Activated T-helper 1 cell treated with anti-CD3 and anti-CD28 coated beads, Interleukin-12 subunit alpha, Interleukin-12 subunit beta, Interleukin-2, Interleukin-4 antibody, amounts not matched to agents 30 ng/mL and 10 ng/mL and 1 ng/mL, durations not matched to agents 14 hours and 24 hours and 36 hours (primary cell): Measurements from ENCODE around the gene PAPPA2. TPM values are rescaled to one million over a fixed set of nuclear protein-coding genes. Genes with fewer than 3 reads are reported as not detected.

Experiments
- DNase-seq: peaks from one replicate; pipeline ENCODE4 v3.0.0; 2021; ENCODE audit warnings: low spot score
- H3K27ac Mint-ChIP-seq: one replicate; pipeline ENCODE4 v1.8.0; 2021; ENCODE audit warnings: mild to moderate bottlenecking, mixed read lengths
- H3K27me3 Mint-ChIP-seq: one replicate; pipeline ENCODE4 v1.8.0; 2022; ENCODE audit warnings: mild to moderate bottlenecking, moderate library complexity, mixed read lengths; ENCODE audit not compliant: insufficient read depth
- H3K36me3 Mint-ChIP-seq: one replicate; pipeline ENCODE4 v1.8.0; 2021; ENCODE audit warnings: low read depth, mixed read lengths
- H3K4me1 Mint-ChIP-seq: one replicate; pipeline ENCODE4 v1.8.0; 2021; ENCODE audit warnings: low read depth, mixed read lengths
- H3K4me3 Mint-ChIP-seq: one replicate; pipeline ENCODE4 v1.8.0; 2021; ENCODE audit warnings: mild to moderate bottlenecking, moderate library complexity, mixed read lengths
- H3K9me3 Mint-ChIP-seq: one replicate; pipeline ENCODE4 v1.8.0; 2021; ENCODE audit warnings: mixed read lengths
- intact Hi-C: fragments of 100-400 bp; cut with micrococcal nuclease; formaldehyde crosslinking; loops from one replicate; pipeline ENCODE4 v1.15.1; 2024
- total RNA-seq: library from RNA; stranded (reverse); gene quantifications from 2 replicates; pipeline ENCODE4 v1.2.3, GENCODE V29; 2022

PAPPA2 gene
- total RNA-seq, 1 donor from 2014 or later = 0.10 TPM

DNA sequence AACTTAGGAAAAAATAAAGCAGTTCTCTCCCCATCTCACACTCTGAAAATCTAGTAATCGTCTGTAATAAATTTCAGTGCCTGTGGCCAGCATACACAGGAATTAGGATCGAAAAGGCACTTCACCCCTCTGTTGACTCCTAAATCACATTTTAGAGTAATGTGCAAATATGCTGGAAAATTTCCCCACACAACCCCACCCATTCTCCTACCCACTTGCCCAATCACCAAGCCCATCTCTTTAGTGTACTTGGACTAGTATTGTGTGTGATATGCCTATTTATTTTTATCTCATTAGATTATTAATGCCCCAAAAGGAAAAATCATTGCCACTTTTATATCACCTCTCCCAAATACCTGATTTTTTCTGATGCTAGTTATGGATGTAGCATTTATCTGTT, 378.3 kb downstream of the PAPPA2 start:
- no peaks in the 10 kb centered on the region for H3K36me3 Mint-ChIP-seq
- H3K9me3 Mint-ChIP-seq = no peaks in the 10 kb centered on the region
- no peaks in the 10 kb centered on the region for H3K27me3 Mint-ChIP-seq
- intact Hi-C loops = no loop called here
- no peaks in the 10 kb centered on the region for H3K4me1 Mint-ChIP-seq
- no peak for DNase-seq
- H3K4me3 Mint-ChIP-seq = no peak overlapping the region
- H3K27ac Mint-ChIP-seq = no peak overlapping the region

- Mint-ChIP-seq H3K4me3 (no peak overlapping the region), H3K36me3 (no peaks in the 10 kb centered on the region), H3K4me1 (no peaks in the 10 kb centered on the region), H3K9me3 (no peaks in the 10 kb centered on the region), H3K27ac (no peak overlapping the region), H3K27me3 (no peaks in the 10 kb centered on the region)
- intact Hi-C loops = no loop called here
- DNase-seq = no peak
Measured at GRCh38 chr1:176843352-176844297, 380.6 kb downstream of the PAPPA2 start.

DNA sequence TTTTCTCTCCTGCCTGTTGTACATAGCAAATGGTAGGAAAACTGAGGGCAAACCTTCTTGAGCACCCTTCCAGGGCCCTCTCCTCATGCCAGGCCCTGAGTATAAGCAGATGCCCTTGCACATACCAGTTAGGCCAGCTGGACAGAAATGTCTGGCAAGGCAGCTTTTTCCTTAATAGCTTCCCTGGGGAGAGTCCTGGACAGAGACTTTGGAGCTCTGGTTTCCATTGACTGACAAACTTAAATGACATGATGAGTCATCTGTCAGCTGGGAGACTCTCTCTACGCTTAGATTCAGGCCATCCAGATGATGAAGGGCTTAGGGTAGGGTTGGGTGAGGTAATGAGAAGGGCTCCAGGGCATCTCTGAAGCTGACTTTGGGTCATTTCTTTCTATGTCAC, 384.1 kb downstream of the PAPPA2 start:
- no peaks in the 10 kb centered on the region for H3K36me3 Mint-ChIP-seq
- intact Hi-C loops = no loop called here
- H3K9me3 Mint-ChIP-seq = no peaks in the 10 kb centered on the region
- no peaks in the 10 kb centered on the region for H3K27me3 Mint-ChIP-seq
- no peak overlapping the region for H3K4me3 Mint-ChIP-seq
- H3K4me1 Mint-ChIP-seq = no peaks in the 10 kb centered on the region
- H3K27ac Mint-ChIP-seq = no peak overlapping the region
- DNase-seq = no peak

- no peaks in the 10 kb centered on the region for H3K4me1 Mint-ChIP-seq
- H3K9me3 Mint-ChIP-seq = no peaks in the 10 kb centered on the region
- no peak overlapping the region for H3K27ac Mint-ChIP-seq
- intact Hi-C loops = no loop called here
- DNase-seq = no peak
- no peaks in the 10 kb centered on the region for H3K36me3 Mint-ChIP-seq
- no peaks in the 10 kb centered on the region for H3K27me3 Mint-ChIP-seq
- H3K4me3 Mint-ChIP-seq = no peak overlapping the region
Measured at GRCh38 chr1:176849281-176849680, 386.3 kb downstream of the PAPPA2 start.

DNA sequence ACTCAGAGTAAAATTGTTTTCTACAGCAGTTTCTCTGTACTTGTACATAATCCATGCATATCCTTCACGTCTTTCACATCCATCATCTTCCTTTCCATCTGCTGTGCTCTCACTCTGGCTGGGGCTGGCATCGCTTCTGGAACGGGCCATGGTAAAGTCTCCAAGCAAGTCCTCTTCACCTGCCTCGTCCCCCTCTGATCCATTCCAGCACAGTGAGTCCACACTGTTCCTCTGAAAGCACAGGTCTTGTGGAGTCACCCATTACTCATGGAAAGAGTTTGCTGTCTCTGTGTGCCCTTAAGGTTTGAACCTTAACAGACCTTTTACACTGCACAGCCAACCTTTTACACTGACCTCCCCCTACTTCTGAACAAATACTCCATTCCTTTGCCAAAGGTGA, 387.9 kb downstream of the PAPPA2 start:
- no peaks in the 10 kb centered on the region for H3K36me3 Mint-ChIP-seq

GRCh38 chr1:176852124-176852523, 389.1 kb downstream of the PAPPA2 start:
- intact Hi-C loops = no loop called here
- Mint-ChIP-seq H3K27ac (no peak overlapping the region), H3K27me3 (no peaks in the 10 kb centered on the region), H3K4me1 (no peaks in the 10 kb centered on the region), H3K36me3 (no peaks in the 10 kb centered on the region), H3K4me3 (no peak overlapping the region), H3K9me3 (no peaks in the 10 kb centered on the region)
- DNase-seq = no peak

More for the DNA sequence above, 387.9 kb downstream of the PAPPA2 start:
- H3K4me3 Mint-ChIP-seq = no peak overlapping the region
- no peak for DNase-seq
- intact Hi-C loops = no loop called here
- no peak overlapping the region for H3K27ac Mint-ChIP-seq
- no peaks in the 10 kb centered on the region for H3K9me3 Mint-ChIP-seq
- no peaks in the 10 kb centered on the region for H3K27me3 Mint-ChIP-seq
- H3K4me1 Mint-ChIP-seq = no peaks in the 10 kb centered on the region

GRCh38 chr1:176853503-176853902, 390.5 kb downstream of the PAPPA2 start:
- Mint-ChIP-seq H3K27me3 (no peaks in the 10 kb centered on the region), H3K4me1 (no peaks in the 10 kb centered on the region), H3K36me3 (no peaks in the 10 kb centered on the region), H3K27ac (no peak overlapping the region), H3K9me3 (no peaks in the 10 kb centered on the region), H3K4me3 (no peak overlapping the region)
- DNase-seq = no peak
- intact Hi-C loops = no loop called here

GRCh38 chr1:176854121-176854520, 391.1 kb downstream of the PAPPA2 start:
- Mint-ChIP-seq H3K9me3 (no peaks in the 10 kb centered on the region), H3K4me3 (no peak overlapping the region), H3K27me3 (no peaks in the 10 kb centered on the region), H3K36me3 (no peaks in the 10 kb centered on the region), H3K27ac (no peak overlapping the region), H3K4me1 (no peaks in the 10 kb centered on the region)
- intact Hi-C loops = no loop called here
- DNase-seq = no peak

GRCh38 chr1:176854758-176855745, 392.1 kb downstream of the PAPPA2 start:
- no peak for DNase-seq

GRCh38 chr1:176857632-176858031, 394.7 kb downstream of the PAPPA2 start:
- intact Hi-C loops = no loop called here
- DNase-seq = no peak
- Mint-ChIP-seq H3K4me3 (no peak overlapping the region), H3K27ac (no peak overlapping the region), H3K27me3 (no peaks in the 10 kb centered on the region), H3K4me1 (no peaks in the 10 kb centered on the region), H3K9me3 (no peaks in the 10 kb centered on the region), H3K36me3 (no peaks in the 10 kb centered on the region)

More at GRCh38 chr1:176854758-176855745, 392.1 kb downstream of the PAPPA2 start:
- H3K27ac Mint-ChIP-seq = no peak overlapping the region
- no peaks in the 10 kb centered on the region for H3K4me1 Mint-ChIP-seq
- no peaks in the 10 kb centered on the region for H3K9me3 Mint-ChIP-seq
- no peaks in the 10 kb centered on the region for H3K36me3 Mint-ChIP-seq
- intact Hi-C loops = no loop called here
- H3K4me3 Mint-ChIP-seq = no peak overlapping the region
- no peaks in the 10 kb centered on the region for H3K27me3 Mint-ChIP-seq

- H3K27me3 Mint-ChIP-seq = no peaks in the 10 kb centered on the region
- no peak for DNase-seq
- H3K27ac Mint-ChIP-seq = no peak overlapping the region
- H3K9me3 Mint-ChIP-seq = no peaks in the 10 kb centered on the region
- H3K4me3 Mint-ChIP-seq = no peak overlapping the region
- intact Hi-C loops = no loop called here
- no peaks in the 10 kb centered on the region for H3K4me1 Mint-ChIP-seq
- H3K36me3 Mint-ChIP-seq = no peaks in the 10 kb centered on the region
Measured at GRCh38 chr1:176858433-176858916, 395.5 kb downstream of the PAPPA2 start.

- H3K9me3 Mint-ChIP-seq = no peaks in the 10 kb centered on the region
- intact Hi-C loops = no loop called here
- no peak overlapping the region for H3K4me3 Mint-ChIP-seq
- no peaks in the 10 kb centered on the region for H3K27me3 Mint-ChIP-seq
- no peaks in the 10 kb centered on the region for H3K4me1 Mint-ChIP-seq
- H3K36me3 Mint-ChIP-seq = no peaks in the 10 kb centered on the region
- DNase-seq = no peak
- H3K27ac Mint-ChIP-seq = no peak overlapping the region
Measured at GRCh38 chr1:176863613-176864012, 400.6 kb downstream of the PAPPA2 start.

DNA sequence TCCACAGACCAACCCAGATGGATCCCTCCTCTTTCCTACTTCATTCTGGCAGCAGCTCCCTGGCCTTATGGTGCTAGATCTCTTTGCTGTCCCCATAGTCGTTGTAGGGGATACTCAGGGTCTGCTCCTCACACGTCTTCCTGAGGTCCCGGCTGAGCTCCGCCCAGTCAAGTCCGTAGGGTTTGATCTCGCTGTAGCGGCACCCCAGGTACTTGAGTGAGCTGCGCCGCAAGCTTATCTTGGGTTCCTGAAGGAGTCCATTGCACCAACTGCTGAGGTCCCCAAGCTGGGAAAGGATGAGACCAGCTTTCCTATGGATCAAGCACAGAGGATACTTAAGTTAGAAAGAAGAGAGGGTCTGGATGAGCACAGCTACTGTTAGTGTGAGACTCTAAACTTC, 401.2 kb downstream of the PAPPA2 start:
- Mint-ChIP-seq H3K27ac (no peak overlapping the region), H3K9me3 (no peaks in the 10 kb centered on the region), H3K4me3 (no peak overlapping the region), H3K36me3 (no peaks in the 10 kb centered on the region), H3K4me1 (no peaks in the 10 kb centered on the region), H3K27me3 (no peaks in the 10 kb centered on the region)
- no peak for DNase-seq
- intact Hi-C loops = no loop called here
